Activated naive CD8-positive, alpha-beta T cell (primary cell): ENCODE results near the gene FRMPD2.

Experiments used
- H3K27ac Mint-ChIP-seq: one replicate; pipeline ENCODE4 v1.8.0; 2021; ENCODE audit warnings: mixed read lengths
- H3K27me3 Mint-ChIP-seq: one replicate; pipeline ENCODE4 v1.8.0; 2021; ENCODE audit warnings: mixed read lengths
- H3K36me3 Mint-ChIP-seq: one replicate; pipeline ENCODE4 v1.8.0; 2021; ENCODE audit warnings: mixed read lengths
- H3K4me1 Mint-ChIP-seq: one replicate; pipeline ENCODE4 v1.8.0; 2021; ENCODE audit warnings: low read depth, mixed read lengths
- H3K4me3 Mint-ChIP-seq: one replicate; pipeline ENCODE4 v1.8.0; 2021; ENCODE audit warnings: mild to moderate bottlenecking, mixed read lengths
- H3K9me3 Mint-ChIP-seq: one replicate; pipeline ENCODE4 v1.8.0; 2021; ENCODE audit warnings: low read depth, mixed read lengths

Gene FRMPD2

GRCh38 chr10:48215486-48216203, 58.9 kb downstream of the FRMPD2 start:
- Mint-ChIP-seq H3K9me3 (no peaks in the 10 kb centered on the region), H3K27me3 (peaks cover 3% of the 10 kb centered on the region), H3K4me3 (no peak overlapping the region), H3K36me3 (peaks cover 2% of the 10 kb centered on the region), H3K4me1 (no peaks in the 10 kb centered on the region), H3K27ac (no peak overlapping the region)

- no peaks in the 10 kb centered on the region for H3K9me3 Mint-ChIP-seq
- H3K4me3 Mint-ChIP-seq = no peak overlapping the region
- no peaks in the 10 kb centered on the region for H3K4me1 Mint-ChIP-seq
- H3K36me3 Mint-ChIP-seq = peaks cover 2% of the 10 kb centered on the region
- peaks cover 3% of the 10 kb centered on the region for H3K27me3 Mint-ChIP-seq
- no peak overlapping the region for H3K27ac Mint-ChIP-seq
These were observed 59.6 kb downstream of the FRMPD2 start for GRCh38 chr10:48214716-48215485.

- Mint-ChIP-seq H3K27me3 (no peaks in the 10 kb centered on the region), H3K9me3 (no peaks in the 10 kb centered on the region), H3K4me1 (no peaks in the 10 kb centered on the region), H3K4me3 (no peak overlapping the region), H3K27ac (no peak overlapping the region), H3K36me3 (no peaks in the 10 kb centered on the region)
These were observed 61.4 kb downstream of the FRMPD2 start for GRCh38 chr10:48213047-48213446.

- Mint-ChIP-seq H3K9me3 (no peaks in the 10 kb centered on the region), H3K27me3 (no peaks in the 10 kb centered on the region), H3K4me3 (no peak overlapping the region), H3K4me1 (no peaks in the 10 kb centered on the region), H3K27ac (no peak overlapping the region), H3K36me3 (no peaks in the 10 kb centered on the region)
These were observed 62.7 kb downstream of the FRMPD2 start for GRCh38 chr10:48211777-48212176.

GRCh38 chr10:48210966-48211365, 63.5 kb downstream of the FRMPD2 start:
- Mint-ChIP-seq H3K9me3 (no peaks in the 10 kb centered on the region), H3K27me3 (no peaks in the 10 kb centered on the region), H3K4me1 (no peaks in the 10 kb centered on the region), H3K27ac (no peak overlapping the region), H3K4me3 (no peak overlapping the region), H3K36me3 (no peaks in the 10 kb centered on the region)

GRCh38 chr10:48210391-48210790, 64.1 kb downstream of the FRMPD2 start:
- Mint-ChIP-seq H3K9me3 (no peaks in the 10 kb centered on the region), H3K4me1 (no peaks in the 10 kb centered on the region), H3K27me3 (no peaks in the 10 kb centered on the region), H3K36me3 (no peaks in the 10 kb centered on the region), H3K4me3 (no peak overlapping the region), H3K27ac (no peak overlapping the region)

GRCh38 chr10:48209241-48209640, 65.3 kb downstream of the FRMPD2 start:
- no peak overlapping the region for H3K4me3 Mint-ChIP-seq
- no peaks in the 10 kb centered on the region for H3K27me3 Mint-ChIP-seq
- H3K27ac Mint-ChIP-seq = no peak overlapping the region
- no peaks in the 10 kb centered on the region for H3K36me3 Mint-ChIP-seq
- no peaks in the 10 kb centered on the region for H3K4me1 Mint-ChIP-seq
- no peaks in the 10 kb centered on the region for H3K9me3 Mint-ChIP-seq

GRCh38 chr10:48207853-48208252, 66.6 kb downstream of the FRMPD2 start:
- H3K27ac Mint-ChIP-seq = no peak overlapping the region
- H3K36me3 Mint-ChIP-seq = no peaks in the 10 kb centered on the region
- no peaks in the 10 kb centered on the region for H3K27me3 Mint-ChIP-seq
- H3K4me3 Mint-ChIP-seq = no peak overlapping the region
- no peaks in the 10 kb centered on the region for H3K9me3 Mint-ChIP-seq
- no peaks in the 10 kb centered on the region for H3K4me1 Mint-ChIP-seq

- Mint-ChIP-seq H3K27ac (no peak overlapping the region), H3K4me1 (no peaks in the 10 kb centered on the region), H3K9me3 (no peaks in the 10 kb centered on the region), H3K27me3 (no peaks in the 10 kb centered on the region), H3K4me3 (no peak overlapping the region), H3K36me3 (no peaks in the 10 kb centered on the region)
These were observed 67.8 kb downstream of the FRMPD2 start for GRCh38 chr10:48206482-48207250.

- no peaks in the 10 kb centered on the region for H3K36me3 Mint-ChIP-seq
- H3K27me3 Mint-ChIP-seq = no peaks in the 10 kb centered on the region
- no peaks in the 10 kb centered on the region for H3K9me3 Mint-ChIP-seq
- no peak overlapping the region for H3K27ac Mint-ChIP-seq
- no peaks in the 10 kb centered on the region for H3K4me1 Mint-ChIP-seq
- no peak overlapping the region for H3K4me3 Mint-ChIP-seq
These were observed 68.6 kb downstream of the FRMPD2 start for GRCh38 chr10:48205918-48206317.

- Mint-ChIP-seq H3K27me3 (peaks cover 1% of the 10 kb centered on the region), H3K4me1 (no peaks in the 10 kb centered on the region), H3K27ac (no peak overlapping the region), H3K36me3 (no peaks in the 10 kb centered on the region), H3K4me3 (no peak overlapping the region), H3K9me3 (peaks cover 3% of the 10 kb centered on the region)
These were observed 74.7 kb downstream of the FRMPD2 start for GRCh38 chr10:48199580-48200377.

- H3K4me1 Mint-ChIP-seq = no peaks in the 10 kb centered on the region
- H3K27ac Mint-ChIP-seq = no peak overlapping the region
- H3K4me3 Mint-ChIP-seq = no peak overlapping the region
- no peaks in the 10 kb centered on the region for H3K36me3 Mint-ChIP-seq
- H3K9me3 Mint-ChIP-seq = peaks cover 3% of the 10 kb centered on the region
- H3K27me3 Mint-ChIP-seq = peaks cover 1% of the 10 kb centered on the region
These were observed 77.1 kb downstream of the FRMPD2 start for GRCh38 chr10:48197236-48197899.

- H3K9me3 Mint-ChIP-seq = peaks cover 3% of the 10 kb centered on the region
- no peaks in the 10 kb centered on the region for H3K4me1 Mint-ChIP-seq
- H3K27ac Mint-ChIP-seq = no peak overlapping the region
- H3K36me3 Mint-ChIP-seq = no peaks in the 10 kb centered on the region
- H3K27me3 Mint-ChIP-seq = peaks cover 1% of the 10 kb centered on the region
- H3K4me3 Mint-ChIP-seq = no peak overlapping the region
These were observed 78.7 kb downstream of the FRMPD2 start for GRCh38 chr10:48195803-48196202.

- H3K36me3 Mint-ChIP-seq = no peaks in the 10 kb centered on the region
- H3K27ac Mint-ChIP-seq = no peak overlapping the region
- peaks cover 1% of the 10 kb centered on the region for H3K27me3 Mint-ChIP-seq
- H3K9me3 Mint-ChIP-seq = peaks cover 3% of the 10 kb centered on the region
- no peaks in the 10 kb centered on the region for H3K4me1 Mint-ChIP-seq
- H3K4me3 Mint-ChIP-seq = no peak overlapping the region
These were observed 79.7 kb downstream of the FRMPD2 start for GRCh38 chr10:48194830-48195229.
